HG03378 (cell line): ENCODE data around the gene KCNC2.
A peak's percentile ranks its signal among the peaks of the same experiment; 100 is the strongest.
"Not testable (repeated sequence)": the region's sequence is repeated elsewhere in the genome, so short reads cannot be mapped to it uniquely, and the experiment has no call there.

Experiments
- ATAC-seq: cut with Tn5 transposase; IDR thresholded peaks from one replicate; pipeline ENCODE4 v1.9.1; 2021; ENCODE audit warnings: mild to moderate bottlenecking, moderate library complexity; ENCODE audit not compliant: unreplicated experiment

The KCNC2 gene

GRCh38 chr12:75209812-75210138, at the start of gene KCNC2:
Gene KCNC2 (minus strand): TSS chr12:75209839.
- no peak for ATAC-seq

GRCh38 chr12:75259143-75259542, 49.5 kb upstream of the KCNC2 start:
- no peak for ATAC-seq

- no peak for ATAC-seq
Observed at GRCh38 chr12:75257510-75257909, 47.9 kb upstream of the KCNC2 start.

GRCh38 chr12:75245108-75245507, 35.5 kb upstream of the KCNC2 start:
- ATAC-seq: no peak

GRCh38 chr12:75239987-75240386, 30.3 kb upstream of the KCNC2 start:
- ATAC-seq: peak; percentile 92

- ATAC-seq: no peak
Observed at GRCh38 chr12:75236206-75236605, 26.6 kb upstream of the KCNC2 start.

GRCh38 chr12:75227132-75227531, 17.5 kb upstream of the KCNC2 start:
- ATAC-seq: no peak

GRCh38 chr12:75212072-75212471, 2.4 kb upstream of the KCNC2 start:
- no peak for ATAC-seq

GRCh38 chr12:75208856-75209811, 505 bp downstream of the KCNC2 start:
- no peak for ATAC-seq

- ATAC-seq: no peak
Observed at GRCh38 chr12:75207338-75208083, 2.1 kb downstream of the KCNC2 start.

- no peak for ATAC-seq
Observed at GRCh38 chr12:75205558-75205957, 4.1 kb downstream of the KCNC2 start.

- ATAC-seq: no peak
Observed at GRCh38 chr12:75196865-75197264, 12.8 kb downstream of the KCNC2 start.

GRCh38 chr12:75196408-75196807, 13.2 kb downstream of the KCNC2 start:
- no peak for ATAC-seq

- no peak for ATAC-seq
Observed at GRCh38 chr12:75194250-75194649, 15.4 kb downstream of the KCNC2 start.

GRCh38 chr12:75192196-75192595, 17.4 kb downstream of the KCNC2 start:
- ATAC-seq: no peak

GRCh38 chr12:75190846-75191245, 18.8 kb downstream of the KCNC2 start:
- no peak for ATAC-seq

- not testable (repeated sequence) for ATAC-seq
Observed at GRCh38 chr12:75185881-75186280, 23.8 kb downstream of the KCNC2 start.

GRCh38 chr12:75184516-75184915, 25.1 kb downstream of the KCNC2 start:
- no peak for ATAC-seq

- no peak for ATAC-seq
Observed at GRCh38 chr12:75183967-75184366, 25.7 kb downstream of the KCNC2 start.

- peak; percentile 95 for ATAC-seq
Observed at GRCh38 chr12:75177997-75178396, 31.6 kb downstream of the KCNC2 start.

GRCh38 chr12:75172611-75173010, 37.0 kb downstream of the KCNC2 start:
- no peak for ATAC-seq

- ATAC-seq: peak; percentile 51
Observed at GRCh38 chr12:75170640-75171185, 38.9 kb downstream of the KCNC2 start.
